HG03108 (cell line): Measurements from ENCODE around the gene C19orf18.
A peak's percentile ranks its signal among the peaks of the same experiment; 100 is the strongest.
"Not testable (repeated sequence)": the region's sequence is repeated elsewhere in the genome, so short reads cannot be mapped to it uniquely, and the experiment has no call there.

Experiments
- ATAC-seq: cut with Tn5 transposase; IDR thresholded peaks from one replicate; pipeline ENCODE4 v1.9.1; 2021; ENCODE audit warnings: moderate library complexity; ENCODE audit not compliant: unreplicated experiment

Gene C19orf18

GRCh38 chr19:57974434-57974833 lies at the start of gene C19orf18:
Gene C19orf18 (minus strand): TSS chr19:57974534. CDS start chr19:57974432, 102 bp downstream.
- ATAC-seq: no peak

- no peak for ATAC-seq
These were observed 47.9 kb upstream of the C19orf18 start for GRCh38 chr19:58022283-58022660.

DNA sequence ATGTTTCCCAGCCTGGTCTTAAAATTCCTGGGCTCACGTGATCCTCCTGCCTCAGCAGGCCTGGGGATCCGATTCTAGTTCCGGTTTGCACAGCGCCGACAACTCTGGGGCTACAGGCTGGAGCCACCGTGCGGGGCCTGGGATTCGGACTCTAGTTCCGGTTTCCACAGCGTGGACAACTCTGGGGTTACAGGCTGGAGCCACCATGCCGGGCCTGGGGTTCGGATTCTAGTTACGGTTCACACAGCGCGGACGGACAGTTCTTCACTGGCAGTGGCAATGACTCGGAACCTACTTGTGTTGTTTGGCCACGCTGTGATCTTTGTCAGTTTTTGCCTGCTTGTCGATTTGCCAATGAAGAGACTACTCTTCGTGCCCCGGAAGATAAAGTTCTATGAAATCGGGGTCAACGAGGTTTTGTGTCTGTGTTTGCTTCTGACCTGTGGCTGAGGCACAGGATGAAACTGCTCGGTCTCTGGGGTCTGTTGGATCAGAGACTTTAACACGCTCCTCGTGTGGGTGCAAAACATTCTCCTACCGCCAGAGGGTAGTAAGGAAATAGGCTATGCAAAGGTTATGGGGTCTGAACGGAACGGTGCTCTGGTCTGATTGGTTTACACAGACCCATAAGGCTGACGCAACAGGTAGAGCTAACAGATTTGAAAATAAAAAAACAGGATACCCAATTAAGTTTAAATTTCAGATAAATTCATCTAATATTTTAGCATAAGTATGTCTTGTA lies 47.4 kb upstream of the C19orf18 start:
- no peak for ATAC-seq

- no peak for ATAC-seq
These were observed 45.8 kb upstream of the C19orf18 start for GRCh38 chr19:58020129-58020528.

- ATAC-seq: no peak
These were observed 39.8 kb upstream of the C19orf18 start for GRCh38 chr19:58014141-58014540.

- ATAC-seq: no peak
These were observed 36.2 kb upstream of the C19orf18 start for GRCh38 chr19:58010507-58010906.

GRCh38 chr19:58009666-58010301 lies 35.5 kb upstream of the C19orf18 start:
- ATAC-seq: peak; percentile 74

- no peak for ATAC-seq
These were observed 34.9 kb upstream of the C19orf18 start for GRCh38 chr19:58009301-58009665.

- not testable (repeated sequence) for ATAC-seq
These were observed 34.5 kb upstream of the C19orf18 start for GRCh38 chr19:58008877-58009276.

DNA sequence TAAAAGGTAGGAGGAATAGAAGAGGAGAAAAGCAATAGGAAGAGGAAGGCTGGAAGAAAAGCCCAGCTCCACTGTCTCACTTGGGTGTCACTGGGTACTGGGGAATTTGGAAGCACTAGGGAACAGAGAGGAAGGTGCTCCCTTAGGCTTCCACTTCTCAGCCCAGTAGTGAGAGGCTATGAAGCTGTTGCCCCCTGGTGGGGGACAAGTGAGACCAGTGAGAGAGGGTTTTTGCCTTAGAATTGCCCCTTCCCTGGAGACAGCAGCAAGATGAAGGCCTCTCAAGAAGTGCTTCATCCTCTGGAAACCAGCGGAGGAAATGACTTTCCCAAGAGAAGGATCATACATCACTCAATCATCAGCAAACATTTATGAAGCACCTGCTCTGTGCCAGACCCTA lies 33.0 kb upstream of the C19orf18 start:
- ATAC-seq: no peak

- ATAC-seq: no peak
These were observed 29.0 kb upstream of the C19orf18 start for GRCh38 chr19:58003174-58003828.

DNA sequence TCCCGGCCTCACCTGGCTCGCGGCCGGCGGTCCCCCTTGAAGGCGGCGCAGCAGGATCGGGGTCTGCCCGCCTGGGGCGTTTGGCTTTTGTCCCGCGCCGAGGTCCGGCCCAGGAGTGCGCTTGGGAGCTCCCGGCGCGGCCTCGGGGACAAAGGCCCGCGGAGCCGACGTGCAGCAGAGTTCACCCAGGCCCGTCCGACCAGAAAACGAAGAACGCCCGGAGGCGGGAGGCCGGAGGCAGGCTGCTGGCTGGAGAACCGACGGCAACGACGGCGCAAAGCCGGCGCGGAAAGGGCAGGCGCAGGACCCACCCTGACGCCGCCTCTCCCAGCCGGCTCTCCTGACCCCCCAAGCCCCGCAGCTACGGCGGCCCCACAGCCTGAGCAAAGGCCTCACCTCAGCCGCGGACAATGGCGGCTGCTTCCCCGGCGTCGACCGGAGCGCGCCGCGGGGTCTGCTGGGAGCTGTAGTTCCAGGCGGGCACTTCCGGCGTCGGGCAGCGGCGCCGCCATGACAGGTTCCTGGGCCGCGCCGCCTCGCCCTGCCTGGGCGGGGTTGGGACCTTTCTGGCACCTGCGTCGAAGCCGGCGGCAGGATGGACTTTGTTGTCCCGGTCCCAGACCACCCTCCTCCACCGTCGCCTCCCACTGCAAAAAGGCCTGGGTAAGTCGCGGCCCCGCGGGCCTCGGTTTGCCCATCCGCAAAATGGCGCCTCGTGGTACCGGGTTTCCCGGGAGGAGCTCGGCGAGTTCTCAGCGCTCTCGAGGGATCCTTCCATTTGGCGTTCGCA lies 28.2 kb upstream of the C19orf18 start, which contains the start of gene ZNF606:
ZNF606 (minus strand) TSS at position 437 of the 790 bp plus-strand sequence. CDS start 1,501 bp downstream, outside the sequence.
- ATAC-seq: peak; percentile 98

GRCh38 chr19:58001895-58002369 lies 27.6 kb upstream of the C19orf18 start:
- ATAC-seq: no peak

GRCh38 chr19:58000677-58001076 lies 26.3 kb upstream of the C19orf18 start:
- ATAC-seq: no peak

DNA sequence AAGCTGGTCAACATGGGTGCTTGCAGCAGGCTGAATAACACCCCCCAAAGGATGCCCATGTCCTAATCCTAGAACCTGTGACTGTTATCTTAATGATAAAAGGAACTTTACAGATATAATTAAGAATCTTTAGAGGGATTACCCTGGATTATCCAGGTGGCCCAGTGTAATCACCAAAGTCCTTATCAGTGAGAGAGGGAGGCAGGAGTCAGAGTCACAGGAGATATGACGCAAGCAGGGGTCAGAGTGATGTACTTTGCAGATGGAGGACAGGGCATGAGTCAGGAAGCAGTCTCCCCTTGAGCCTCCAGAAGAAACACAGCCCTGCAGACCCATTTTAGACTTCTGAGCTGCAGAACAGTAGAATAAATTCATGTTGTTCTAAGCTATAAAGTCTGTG lies 18.5 kb upstream of the C19orf18 start:
- ATAC-seq: no peak

- ATAC-seq: no peak
These were observed 4.4 kb upstream of the C19orf18 start for GRCh38 chr19:57978586-57979289.

DNA sequence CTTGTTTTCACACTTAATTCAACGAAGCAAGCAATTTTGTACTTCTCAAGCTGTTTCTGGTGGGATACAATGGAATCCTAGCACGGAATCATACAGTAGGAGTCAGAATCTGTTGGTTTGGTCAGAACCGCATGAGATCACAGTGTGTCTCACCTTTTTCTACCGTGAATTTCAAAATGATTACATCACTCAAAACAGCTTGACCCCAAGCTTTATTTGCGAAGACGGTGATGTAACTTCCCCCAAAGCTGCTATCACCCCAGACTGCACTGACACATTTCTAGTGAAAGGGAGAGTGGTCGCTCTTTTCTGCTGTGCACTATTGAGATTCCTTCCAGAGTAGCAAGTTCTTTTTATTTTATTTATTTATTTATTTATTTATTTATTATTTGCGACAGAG lies 9.6 kb downstream of the C19orf18 start:
- no peak for ATAC-seq

- ATAC-seq: no peak
These were observed 12.5 kb downstream of the C19orf18 start for GRCh38 chr19:57961785-57962184.

DNA sequence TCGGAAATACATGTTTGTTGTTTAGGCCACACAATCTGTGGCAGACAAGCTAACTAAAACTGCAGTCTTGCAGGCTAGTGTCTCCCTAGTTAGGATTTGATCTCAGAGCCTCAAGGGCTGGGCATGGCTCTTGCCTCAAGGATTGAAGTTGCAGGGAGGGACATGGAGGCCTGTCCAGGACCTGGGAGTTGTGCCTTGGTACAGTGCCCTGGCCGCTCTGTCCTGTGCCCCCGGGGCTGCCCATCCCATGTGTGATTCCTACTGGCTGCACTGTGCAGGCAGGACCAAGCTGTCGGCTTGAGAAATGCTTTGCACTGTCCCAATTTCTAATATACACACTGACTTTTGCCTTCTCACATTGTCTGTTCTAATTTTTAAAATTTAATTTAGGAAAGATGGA lies 19.3 kb downstream of the C19orf18 start:
- no peak for ATAC-seq

DNA sequence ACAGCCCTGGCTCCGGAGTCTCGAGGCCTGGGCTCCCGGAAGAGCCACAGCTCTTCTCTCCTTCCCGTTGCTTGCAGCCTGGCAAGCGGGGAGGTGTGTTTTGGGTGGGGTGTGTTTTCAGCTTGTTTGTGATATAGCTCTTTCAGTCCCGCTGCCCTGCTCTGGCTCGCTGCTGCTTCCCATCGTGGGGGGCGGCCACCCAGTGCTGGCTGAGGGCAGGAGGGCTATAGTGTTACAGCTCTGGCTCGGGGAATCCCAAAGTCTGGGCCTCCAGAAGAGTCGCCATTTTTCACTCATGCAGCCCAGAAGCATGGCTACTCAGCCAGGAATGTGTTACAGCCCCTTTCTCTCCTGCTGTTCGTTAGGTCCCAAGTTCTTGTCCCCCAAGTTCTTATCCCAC lies 24.6 kb downstream of the C19orf18 start:
- ATAC-seq: no peak
